EH (cell line): ENCODE measurements around the gene SHE.

ENCODE experiments used
- DNase-seq: peaks from one replicate; pipeline ENCODE4 v3.0.0-alpha.2; 2015; ENCODE audit warnings: low read depth

SHE gene

GRCh38 chr1:154478639-154479038 lies 23.6 kb downstream of the SHE start:
- DNase-seq: peak; percentile 33

DNA sequence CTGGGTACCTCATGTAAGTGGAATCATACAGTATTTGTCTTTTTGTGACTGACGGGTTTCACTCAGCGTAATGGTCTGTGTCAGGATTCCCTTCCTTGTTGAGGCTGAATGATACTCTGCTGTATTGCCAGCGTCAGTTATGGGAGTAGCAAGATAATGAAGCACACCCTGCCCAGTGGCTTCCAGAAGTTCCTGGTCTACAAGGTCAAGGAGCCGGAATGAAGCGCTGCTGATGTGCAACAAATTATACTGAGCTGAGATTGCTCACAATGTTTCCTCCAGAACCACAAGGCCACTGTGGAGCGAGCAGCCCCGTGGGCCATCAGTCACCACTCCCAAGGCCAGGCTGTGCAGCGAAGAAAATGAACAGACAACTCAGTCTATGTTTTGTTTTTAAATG lies 24.2 kb downstream of the SHE start:
- DNase-seq: no peak

DNA sequence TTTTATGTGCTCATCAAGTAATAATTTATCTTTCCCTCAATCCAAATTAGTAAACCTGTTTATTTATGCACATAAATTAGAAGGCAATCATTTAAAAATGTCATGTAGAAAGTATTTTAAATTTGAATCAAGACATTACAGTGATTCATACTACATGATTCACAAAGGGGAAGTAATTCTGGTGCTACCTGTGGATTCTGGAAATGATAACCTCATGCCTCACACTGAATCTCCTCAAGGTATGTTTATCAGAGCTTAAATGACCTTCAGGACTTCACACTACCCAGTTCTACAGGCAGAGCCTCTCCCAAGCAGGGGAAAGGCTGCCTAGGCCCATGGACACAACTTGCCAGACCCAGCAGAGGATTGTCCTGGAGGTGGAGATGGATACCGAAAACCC lies 25.4 kb downstream of the SHE start:
- DNase-seq: no peak

- DNase-seq: peak; percentile 98
Measured at GRCh38 chr1:154474802-154475201, 27.4 kb downstream of the SHE start.

DNA sequence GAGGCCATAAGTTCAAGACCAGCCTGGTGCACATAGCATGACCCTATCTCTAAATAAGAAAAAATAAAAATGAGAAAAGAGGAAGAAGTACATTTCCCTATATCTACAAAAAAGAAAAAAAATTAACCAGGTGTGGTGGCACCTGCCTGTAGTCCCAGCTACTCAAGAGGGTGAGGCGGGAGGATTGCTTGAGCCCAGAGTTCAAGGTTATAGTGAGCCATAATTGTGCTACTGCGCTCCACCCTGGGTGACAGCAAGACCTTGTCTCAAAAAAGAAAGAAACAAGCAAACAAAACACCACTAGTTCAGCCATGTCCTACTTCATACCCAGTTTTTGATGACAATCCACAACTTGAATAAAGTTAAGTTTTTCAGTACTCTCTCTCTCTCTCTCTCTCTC lies 30.9 kb downstream of the SHE start:
- no peak for DNase-seq

- DNase-seq: no peak
Measured at GRCh38 chr1:154469844-154470560, 32.2 kb downstream of the SHE start.

- DNase-seq: no peak
Measured at GRCh38 chr1:154468535-154469250, 33.5 kb downstream of the SHE start.

GRCh38 chr1:154467434-154468102 lies 34.6 kb downstream of the SHE start:
- DNase-seq: no peak

DNA sequence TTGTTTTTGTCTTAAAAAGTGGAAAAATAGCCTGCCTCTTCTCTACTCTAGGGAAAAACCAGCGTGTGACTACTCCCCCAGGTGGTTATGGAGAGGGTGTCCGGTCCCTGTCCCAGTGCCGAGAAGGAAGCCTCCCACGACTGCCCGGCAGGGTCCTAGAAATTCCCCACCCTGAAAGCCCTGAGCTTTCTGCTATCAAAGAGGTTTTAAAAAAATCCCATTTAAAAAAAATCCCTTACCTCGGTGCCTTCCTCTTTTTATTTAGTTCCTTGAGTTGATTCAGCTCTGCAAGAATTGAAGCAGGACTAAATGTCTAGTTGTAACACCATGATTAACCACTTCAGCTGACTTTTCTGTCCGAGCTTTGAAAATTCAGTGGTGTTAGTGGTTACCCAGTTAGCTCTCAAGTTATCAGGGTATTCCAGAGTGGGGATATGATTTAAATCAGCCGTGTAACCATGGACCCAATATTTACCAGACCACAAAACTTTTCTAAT lies 35.2 kb downstream of the SHE start:
- peak; percentile 15 for DNase-seq

- no peak for DNase-seq
Measured at GRCh38 chr1:154466206-154466605, 36.0 kb downstream of the SHE start.

DNA sequence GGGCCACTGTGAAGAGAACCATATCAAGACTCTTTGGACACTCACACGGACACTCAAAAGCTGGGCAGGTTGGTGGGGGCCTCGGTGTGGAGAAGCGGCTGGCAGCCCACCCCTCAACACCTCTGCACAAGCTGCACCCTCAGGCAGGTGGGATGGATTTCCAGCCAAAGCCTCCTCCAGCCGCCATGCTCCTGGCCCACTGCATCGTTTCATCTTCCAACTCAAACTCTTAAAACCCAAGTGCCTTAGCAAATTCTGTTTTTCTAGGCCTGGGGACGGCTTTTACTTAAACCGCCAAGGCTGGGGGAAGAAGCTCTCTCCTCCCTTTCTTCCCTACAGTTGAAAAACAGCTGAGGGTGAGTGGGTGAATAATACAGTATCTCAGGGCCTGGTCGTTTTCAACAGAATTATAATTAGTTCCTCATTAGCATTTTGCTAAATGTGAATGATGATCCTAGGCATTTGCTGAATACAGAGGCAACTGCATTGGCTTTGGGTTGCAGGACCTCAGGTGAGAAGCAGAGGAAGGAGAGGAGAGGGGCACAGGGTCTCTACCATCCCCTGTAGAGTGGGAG lies 36.5 kb downstream of the SHE start:
- DNase-seq: no peak

- peak; percentile 63 for DNase-seq
Measured at GRCh38 chr1:154463512-154463990, 38.7 kb downstream of the SHE start.

GRCh38 chr1:154460695-154461260 lies 41.4 kb downstream of the SHE start:
- no peak for DNase-seq

DNA sequence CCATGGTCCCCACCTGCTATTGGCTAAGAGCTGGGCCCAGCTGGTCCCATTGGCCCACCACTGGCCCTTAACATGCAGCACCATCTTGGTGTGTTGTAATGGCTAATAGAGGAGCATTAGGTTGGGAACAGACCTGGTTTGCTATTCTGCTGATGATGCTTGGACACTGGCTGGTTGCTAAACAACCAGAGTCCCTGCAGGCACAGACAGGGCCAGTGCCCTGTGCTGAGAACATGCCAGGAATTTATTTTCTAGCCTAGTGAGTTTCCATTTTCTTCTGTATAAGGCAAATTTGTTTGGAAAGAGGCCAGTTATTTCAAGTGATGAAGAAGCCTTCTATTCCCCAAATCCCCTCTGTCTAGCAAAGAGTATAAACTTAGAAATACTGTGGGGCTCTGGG lies 43.1 kb downstream of the SHE start:
- DNase-seq: peak; percentile 20

GRCh38 chr1:154456631-154457030 lies 45.6 kb downstream of the SHE start:
- DNase-seq: no peak

- DNase-seq: no peak
Measured at GRCh38 chr1:154454386-154455120, 47.7 kb downstream of the SHE start.

DNA sequence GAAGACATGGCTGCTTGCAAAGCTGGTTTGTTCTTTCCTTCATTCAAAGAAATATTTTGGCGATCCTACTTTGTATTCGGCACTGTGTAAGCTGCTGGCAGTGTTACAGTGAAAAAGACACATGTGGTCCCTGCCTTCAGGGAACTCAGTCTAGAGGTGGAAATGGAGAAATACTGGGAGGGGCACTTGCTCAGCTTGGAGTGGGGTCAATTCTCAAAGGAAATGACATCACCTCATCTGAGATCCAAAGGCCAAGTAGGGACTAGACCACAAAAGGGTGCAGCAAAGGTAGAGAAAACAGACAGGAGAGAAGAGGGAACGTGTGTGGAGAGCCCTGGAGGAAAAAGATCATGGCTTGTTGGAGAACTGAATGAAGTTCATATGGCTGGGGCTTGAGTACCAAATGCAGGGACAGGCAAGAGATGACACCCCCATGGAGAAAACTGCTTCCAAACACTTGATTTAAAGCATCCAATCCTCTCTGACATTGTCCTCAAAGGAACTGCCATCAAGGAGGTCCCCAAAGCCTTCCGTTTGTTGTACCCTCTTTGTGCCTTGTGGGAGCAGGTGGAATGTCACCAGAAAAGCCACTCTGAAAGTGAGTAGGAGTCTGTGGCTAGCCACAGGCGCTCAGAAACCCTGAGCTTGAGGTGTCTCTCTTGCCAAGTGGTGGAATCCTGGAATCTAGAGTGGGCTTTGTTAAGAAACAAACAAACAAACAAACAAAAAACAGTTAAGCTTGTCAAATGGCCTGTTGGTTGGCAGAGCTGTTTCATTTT lies 48.4 kb downstream of the SHE start:
- peak; percentile 73 for DNase-seq

DNA sequence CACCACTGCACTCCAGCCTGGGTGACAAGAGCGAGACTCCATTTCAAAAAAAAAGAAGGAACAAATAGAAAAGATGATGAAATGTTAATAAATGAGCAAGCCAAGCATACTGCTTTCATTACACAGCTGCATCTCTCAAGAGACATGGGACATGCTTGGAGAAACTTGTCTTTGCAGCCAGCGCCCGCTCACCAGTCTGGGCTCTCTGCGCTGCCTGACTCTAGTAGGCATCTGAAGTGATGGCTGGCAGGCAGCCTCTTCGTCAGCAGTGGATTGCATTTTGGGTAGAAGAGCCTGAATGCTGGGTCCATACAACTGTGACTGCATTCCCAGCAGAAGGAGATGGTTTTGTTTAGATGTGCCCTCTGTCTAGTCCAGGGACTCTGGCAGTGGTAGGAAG lies 49.1 kb downstream of the SHE start:
- DNase-seq: peak; percentile 29

DNA sequence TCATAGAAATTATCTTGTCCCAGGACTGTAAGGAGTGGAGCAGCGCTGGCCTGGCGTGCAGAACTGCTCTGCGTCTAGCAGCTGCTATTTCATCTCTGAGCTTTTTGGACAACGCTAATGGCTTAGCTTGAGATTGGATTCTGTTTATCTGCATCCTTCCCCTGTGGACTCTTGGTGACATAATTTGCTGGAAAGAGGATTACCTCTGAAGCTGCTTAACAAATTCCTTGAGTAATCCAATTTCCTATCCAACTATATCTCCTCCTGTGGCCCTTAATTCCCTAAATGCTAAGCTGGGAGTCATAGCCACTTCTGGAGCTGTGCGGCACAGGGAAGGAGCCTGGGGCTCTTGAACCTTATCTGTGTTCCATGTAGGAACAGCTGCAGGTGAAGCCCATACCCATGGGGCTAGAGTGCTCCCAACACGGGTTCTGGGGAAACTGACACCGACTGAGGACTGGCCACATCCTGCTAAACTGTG lies 53.8 kb downstream of the SHE start:
- no peak for DNase-seq

DNA sequence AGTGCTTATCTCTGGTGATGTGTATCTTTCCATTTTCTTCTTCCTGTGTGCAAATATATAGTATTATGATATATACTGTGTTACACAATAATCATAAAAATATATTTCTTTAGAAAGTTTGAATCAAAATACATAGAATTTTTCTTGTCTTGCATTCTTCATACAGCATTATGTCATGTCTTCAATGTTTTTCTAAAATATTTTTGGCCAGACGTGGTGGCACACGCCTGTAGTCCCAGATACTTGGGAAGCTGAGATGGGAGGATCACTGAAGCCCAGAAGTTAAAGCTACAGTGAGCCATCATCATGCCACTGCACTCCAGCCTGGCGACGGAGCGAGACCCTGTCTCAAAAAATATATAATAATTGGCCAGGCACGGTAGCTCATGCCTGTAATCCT lies 55.4 kb downstream of the SHE start:
- DNase-seq: peak; percentile 16
